Mesothelial cell of epicardium (in vitro differentiated cells): ENCODE measurements around the gene ADCYAP1. TPM values are rescaled to one million over a fixed set of nuclear protein-coding genes. Genes with fewer than 3 reads are reported as not detected.
"Not testable (repeated sequence)": the region's sequence is repeated elsewhere in the genome, so short reads cannot be mapped to it uniquely, and the experiment has no call there.

ENCODE experiments used
- DNase-seq, 2 experiments: peaks; one replicate each; pipeline ENCODE4 v3.0.0; 2021; ENCODE audit warnings: low spot score in 2 of 2; ENCODE audit not compliant: unreplicated experiment in 2 of 2
- H3K27ac Mint-ChIP-seq: 2 replicates; pipeline ENCODE4 v1.8.0; 2021; ENCODE audit warnings: mixed read lengths
- H3K27me3 Mint-ChIP-seq: 2 replicates; pipeline ENCODE4 v1.8.0; 2021; ENCODE audit warnings: low read depth, mixed read lengths
- H3K36me3 Mint-ChIP-seq: 2 replicates; pipeline ENCODE4 v1.8.0; 2021; ENCODE audit warnings: mixed read lengths
- H3K4me1 Mint-ChIP-seq: 2 replicates; pipeline ENCODE4 v1.8.0; 2021; ENCODE audit warnings: mixed read lengths
- H3K4me3 Mint-ChIP-seq: 2 replicates; pipeline ENCODE4 v1.8.0; 2021; ENCODE audit warnings: mild to moderate bottlenecking, moderate library complexity, mixed read lengths
- H3K9me3 Mint-ChIP-seq: 2 replicates; pipeline ENCODE4 v1.8.0; 2021; ENCODE audit warnings: mixed read lengths
- total RNA-seq: library from RNA; stranded (reverse); gene quantifications from 3 replicates; pipeline ENCODE4 v1.2.1, GENCODE V29; 2021
- TF ChIP-seq, protein P1 (sequence below): fragments of 200-600 bp; sonication (generic); IDR thresholded peaks from one replicate; pipeline ENCODE4 v1.5.0; 2021; ENCODE audit warnings: antibody characterized with exemption; ENCODE audit not compliant: unreplicated experiment

The ADCYAP1 gene
- total RNA-seq = 0.70 to 1.3 TPM (median 0.72 TPM) in 3 replicates

DNA sequence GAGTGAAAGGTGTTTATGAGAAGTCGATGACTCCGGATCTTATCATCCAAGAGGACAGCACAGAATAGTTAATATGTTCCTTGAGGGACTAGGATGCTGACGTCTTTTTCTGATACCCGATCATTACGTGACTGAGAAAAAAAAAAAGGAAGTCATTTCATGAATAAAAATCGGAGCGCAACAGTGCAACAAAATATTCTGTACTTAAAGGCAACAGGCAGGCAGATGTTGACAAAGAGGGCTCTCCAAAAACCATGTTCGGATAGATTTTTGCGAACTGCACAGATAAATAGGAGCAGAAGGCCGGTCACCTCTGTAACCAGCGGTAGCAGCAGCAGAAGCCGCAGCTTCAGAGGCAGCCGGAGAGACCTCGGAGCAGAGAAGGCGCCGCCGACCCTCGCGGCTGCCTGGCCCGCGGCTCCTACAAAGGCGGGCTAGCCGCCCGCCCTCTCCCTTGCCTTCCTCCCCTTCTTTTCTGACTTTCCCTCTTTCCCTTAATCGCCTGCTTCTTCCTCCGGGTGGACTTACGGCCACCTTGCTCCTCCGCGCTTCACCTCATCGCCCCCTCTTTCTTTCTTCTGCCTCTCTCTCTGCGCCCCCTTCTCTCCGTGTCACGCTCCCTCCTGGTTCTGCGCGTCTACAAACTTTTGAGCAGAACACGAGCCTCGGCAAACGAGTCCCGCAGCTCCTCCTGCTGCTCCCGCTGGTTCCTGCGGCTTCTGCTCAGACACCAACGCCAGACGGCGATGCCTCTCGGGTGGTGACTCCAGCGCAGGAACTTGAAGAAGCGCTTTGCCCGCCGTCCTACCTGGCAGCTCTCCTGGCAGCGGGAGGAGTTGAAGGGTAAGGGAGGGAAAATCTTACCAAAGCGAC lies at the start of gene ADCYAP1:
TSS of gene ADCYAP1 (plus strand) at position 654 of the 873 bp plus-strand sequence. CDS start 516 bp downstream, outside the sequence.
- peaks cover 97% of the 10 kb centered on the region for H3K27me3 Mint-ChIP-seq
- peaks cover 26% of the 10 kb centered on the region for H3K4me1 Mint-ChIP-seq
- no peaks in the 10 kb centered on the region for H3K36me3 Mint-ChIP-seq
- TF ChIP-seq, protein P1, sequence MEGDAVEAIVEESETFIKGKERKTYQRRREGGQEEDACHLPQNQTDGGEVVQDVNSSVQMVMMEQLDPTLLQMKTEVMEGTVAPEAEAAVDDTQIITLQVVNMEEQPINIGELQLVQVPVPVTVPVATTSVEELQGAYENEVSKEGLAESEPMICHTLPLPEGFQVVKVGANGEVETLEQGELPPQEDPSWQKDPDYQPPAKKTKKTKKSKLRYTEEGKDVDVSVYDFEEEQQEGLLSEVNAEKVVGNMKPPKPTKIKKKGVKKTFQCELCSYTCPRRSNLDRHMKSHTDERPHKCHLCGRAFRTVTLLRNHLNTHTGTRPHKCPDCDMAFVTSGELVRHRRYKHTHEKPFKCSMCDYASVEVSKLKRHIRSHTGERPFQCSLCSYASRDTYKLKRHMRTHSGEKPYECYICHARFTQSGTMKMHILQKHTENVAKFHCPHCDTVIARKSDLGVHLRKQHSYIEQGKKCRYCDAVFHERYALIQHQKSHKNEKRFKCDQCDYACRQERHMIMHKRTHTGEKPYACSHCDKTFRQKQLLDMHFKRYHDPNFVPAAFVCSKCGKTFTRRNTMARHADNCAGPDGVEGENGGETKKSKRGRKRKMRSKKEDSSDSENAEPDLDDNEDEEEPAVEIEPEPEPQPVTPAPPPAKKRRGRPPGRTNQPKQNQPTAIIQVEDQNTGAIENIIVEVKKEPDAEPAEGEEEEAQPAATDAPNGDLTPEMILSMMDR = no peak
- peak in 1 of 2 experiments; percentile 41 for DNase-seq
- peak within 1 kb of the TSS; percentile 26 for H3K4me3 Mint-ChIP-seq
- no peaks in the 10 kb centered on the region for H3K9me3 Mint-ChIP-seq
- H3K27ac Mint-ChIP-seq = no peak within 1 kb of the TSS

DNA sequence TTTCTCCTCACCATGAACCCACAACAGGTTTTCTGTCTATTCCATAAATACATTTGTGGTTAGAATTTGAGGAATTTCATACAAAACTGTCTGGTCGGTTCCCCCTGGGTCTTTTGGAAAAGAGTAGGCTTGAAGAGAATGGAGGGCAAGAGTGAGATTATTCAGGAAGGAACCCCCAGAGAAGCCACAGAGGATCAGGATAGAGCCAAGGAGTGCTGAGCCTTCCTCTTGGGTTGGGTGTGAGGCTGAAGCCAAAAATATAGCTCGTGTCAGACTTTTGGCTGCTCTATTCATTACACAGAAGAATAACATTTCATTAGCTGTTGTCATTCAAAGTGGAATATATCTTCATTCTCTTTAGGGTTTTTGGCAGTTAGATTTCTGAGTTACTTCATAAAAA lies 46.7 kb upstream of the ADCYAP1 start:
- H3K4me1 Mint-ChIP-seq = no peaks in the 10 kb centered on the region
- H3K27ac Mint-ChIP-seq = no peak overlapping the region
- TF ChIP-seq, protein P1 = no peak
- peaks cover 15% of the 10 kb centered on the region for H3K27me3 Mint-ChIP-seq
- no peak overlapping the region for H3K4me3 Mint-ChIP-seq
- no peak for DNase-seq
- no peaks in the 10 kb centered on the region for H3K36me3 Mint-ChIP-seq
- no peaks in the 10 kb centered on the region for H3K9me3 Mint-ChIP-seq

DNA sequence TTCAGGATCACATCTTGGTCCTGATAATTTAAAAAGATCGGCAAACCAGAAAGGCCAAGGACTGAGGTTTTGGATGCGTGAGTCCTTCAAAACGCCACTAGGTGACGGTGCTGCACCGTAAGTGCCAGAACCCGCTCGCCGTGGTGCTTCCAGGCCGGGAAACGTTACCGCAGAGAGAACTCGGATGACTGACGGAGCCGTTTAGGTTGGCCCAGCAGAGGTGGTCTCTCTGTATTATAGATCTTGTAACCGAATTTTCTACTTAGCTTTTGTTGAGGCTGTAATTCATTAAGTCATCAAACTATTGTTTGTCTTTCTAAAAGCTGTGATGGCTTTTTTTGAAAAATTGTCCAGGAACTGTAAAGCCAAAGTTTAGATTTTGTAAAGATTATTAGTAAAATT lies 39.8 kb upstream of the ADCYAP1 start:
- Mint-ChIP-seq H3K27me3 (peaks cover 46% of the 10 kb centered on the region), H3K27ac (no peak overlapping the region), H3K4me1 (peaks cover 4% of the 10 kb centered on the region), H3K4me3 (no peak overlapping the region), H3K36me3 (no peaks in the 10 kb centered on the region), H3K9me3 (no peaks in the 10 kb centered on the region)
- peak; percentile 49 to 68 for DNase-seq
- TF ChIP-seq, protein P1 = peak; percentile 80

DNA sequence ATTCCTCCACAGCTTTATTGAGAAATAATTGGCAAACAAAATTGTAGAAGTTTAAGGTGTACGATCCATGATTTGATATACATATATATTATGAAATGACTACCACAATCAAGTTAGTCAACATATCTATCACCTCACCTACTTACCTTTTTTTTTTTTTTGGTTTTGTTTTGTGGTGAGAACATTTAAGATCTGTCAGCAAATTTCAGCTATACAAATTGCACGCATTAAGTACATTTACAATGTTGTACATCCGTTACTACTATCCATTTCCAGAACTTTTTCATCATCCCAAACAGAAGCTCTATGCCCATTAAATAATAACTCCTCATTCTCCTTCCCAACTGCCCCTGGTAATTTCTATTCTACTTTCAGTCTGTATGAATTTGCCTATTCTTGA lies 37.4 kb upstream of the ADCYAP1 start:
- H3K27me3 Mint-ChIP-seq = peaks cover 59% of the 10 kb centered on the region
- TF ChIP-seq, protein P1 = no peak
- no peak for DNase-seq
- no peaks in the 10 kb centered on the region for H3K36me3 Mint-ChIP-seq
- H3K27ac Mint-ChIP-seq = no peak overlapping the region
- peaks cover 4% of the 10 kb centered on the region for H3K4me1 Mint-ChIP-seq
- no peaks in the 10 kb centered on the region for H3K9me3 Mint-ChIP-seq
- H3K4me3 Mint-ChIP-seq = no peak overlapping the region

DNA sequence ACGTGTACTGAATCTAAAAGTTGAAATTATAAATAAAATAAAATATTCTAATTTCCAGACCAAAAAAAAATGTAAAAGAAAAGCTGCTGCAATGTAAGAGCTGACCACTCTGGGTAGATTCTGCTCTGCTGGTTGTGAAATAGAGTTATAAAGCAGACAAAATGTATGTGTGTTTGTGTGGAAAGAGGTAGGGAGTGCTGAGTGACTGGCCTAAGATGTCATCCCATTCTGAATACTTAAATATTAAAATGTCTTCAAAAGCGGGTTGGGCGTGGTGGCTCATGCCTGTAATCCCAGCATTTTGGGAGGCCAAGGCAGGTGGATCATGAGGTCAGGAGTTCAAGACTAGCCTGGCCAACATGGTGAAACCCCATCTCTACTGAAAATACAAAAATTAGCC lies 31.2 kb upstream of the ADCYAP1 start:
- H3K27ac Mint-ChIP-seq, H3K9me3 Mint-ChIP-seq, DNase-seq, H3K4me1 Mint-ChIP-seq, H3K36me3 Mint-ChIP-seq, H3K4me3 Mint-ChIP-seq: not testable (repeated sequence)
- peaks cover 33% of the 10 kb centered on the region for H3K27me3 Mint-ChIP-seq

DNA sequence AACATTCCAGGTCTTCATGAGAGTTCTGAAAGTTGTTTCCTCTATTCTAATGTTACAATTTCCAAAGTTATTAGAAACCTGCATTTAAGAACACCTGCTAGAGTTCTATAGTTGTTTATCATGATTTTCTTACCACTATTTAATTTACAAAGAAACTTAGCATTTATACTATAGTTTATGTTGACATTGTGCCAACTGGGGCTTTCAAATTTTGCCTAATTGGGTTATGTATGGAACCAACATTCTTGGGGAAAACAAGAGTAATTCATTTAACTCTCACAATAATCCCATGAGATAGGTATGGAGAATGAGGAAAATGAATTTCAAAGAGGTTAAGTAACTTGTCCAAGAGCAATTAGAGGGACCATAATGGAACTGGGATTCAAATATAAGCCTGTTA lies 28.8 kb upstream of the ADCYAP1 start:
- Mint-ChIP-seq H3K4me1 (no peaks in the 10 kb centered on the region), H3K27me3 (peaks cover 40% of the 10 kb centered on the region), H3K9me3 (peaks cover 8% of the 10 kb centered on the region), H3K27ac (no peak overlapping the region), H3K36me3 (no peaks in the 10 kb centered on the region), H3K4me3 (no peak overlapping the region)
- DNase-seq = no peak
- TF ChIP-seq, protein P1 = no peak
